ENCODE results near the gene FXYD2. TPM values are rescaled to one million over a fixed set of nuclear protein-coding genes. Genes with fewer than 3 reads are reported as not detected.

The FXYD2 gene
- polyA plus RNA-seq, 1 experiment: not detected

- CTCF ChIA-PET: interaction anchor here (2.6 to 3.1 kb wide), 2 partner anchors 9 to 94 kb away, joined by 11 to 18 read pairs; no protein-coding TSS in a partner anchor
- TF ChIP-seq CTCF (IDR thresholded peaks at IDR 0.05; ENCODE audit: low read depth, low read length): no peak
- POLR2A ChIA-PET: no interaction called here
- no peak overlapping the region for H3K27ac ChIP-seq (ENCODE audit: low read depth, low read length)
- no peak overlapping the region for H3K4me3 ChIP-seq (ENCODE audit: low read depth, low read length)
- H3K9me3 ChIP-seq (ENCODE audit: control insufficient read depth, insufficient read depth, low read length): no peaks in the 10 kb centered on the region
- H3K27me3 ChIP-seq (ENCODE audit: control insufficient read depth, insufficient read depth, low read length): peaks cover 10% of the 10 kb centered on the region
- no peak for DNase-seq (ENCODE audit: low read depth, low spot score)
These were observed 27.8 kb upstream of the FXYD2 start for GRCh38 chr11:117852309-117852708.

GRCh38 chr11:117851852-117852251, 27.3 kb upstream of the FXYD2 start:
- no peak overlapping the region for H3K4me3 ChIP-seq (ENCODE audit: low read depth, low read length)
- POLR2A ChIA-PET: no interaction called here
- H3K27me3 ChIP-seq (ENCODE audit: control insufficient read depth, insufficient read depth, low read length): peaks cover 10% of the 10 kb centered on the region
- H3K27ac ChIP-seq (ENCODE audit: low read depth, low read length): no peak overlapping the region
- DNase-seq (ENCODE audit: low read depth, low spot score): no peak
- CTCF ChIA-PET: interaction anchor here (0.6 to 3.1 kb wide), 4 partner anchors 8 to 95 kb away, joined by 3 to 18 read pairs (median 8); no protein-coding TSS in a partner anchor
- no peak for TF ChIP-seq CTCF (IDR thresholded peaks at IDR 0.05; ENCODE audit: low read depth, low read length)
- no peaks in the 10 kb centered on the region for H3K9me3 ChIP-seq (ENCODE audit: control insufficient read depth, insufficient read depth, low read length)

GRCh38 chr11:117851106-117851505, 26.6 kb upstream of the FXYD2 start:
- Histone ChIP-seq H3K9me3 (ENCODE audit: control insufficient read depth, insufficient read depth, low read length) (no peaks in the 10 kb centered on the region), H3K4me3 (ENCODE audit: low read depth, low read length) (no peak overlapping the region), H3K27me3 (ENCODE audit: control insufficient read depth, insufficient read depth, low read length) (peaks cover 7% of the 10 kb centered on the region), H3K27ac (ENCODE audit: low read depth, low read length) (no peak overlapping the region)
- no peak for TF ChIP-seq CTCF (IDR thresholded peaks at IDR 0.05; ENCODE audit: low read depth, low read length)
- DNase-seq (ENCODE audit: low read depth, low spot score): no peak
- CTCF ChIA-PET: interaction anchor here (0.6 to 3.1 kb wide), 4 partner anchors 7 to 96 kb away, joined by 3 to 18 read pairs (median 8); no protein-coding TSS in a partner anchor
- POLR2A ChIA-PET: no interaction called here

GRCh38 chr11:117849781-117850414, 25.4 kb upstream of the FXYD2 start:
- no peak for DNase-seq (ENCODE audit: low read depth, low spot score)
- peaks cover 7% of the 10 kb centered on the region for H3K27me3 ChIP-seq (ENCODE audit: control insufficient read depth, insufficient read depth, low read length)
- ChIA-PET CTCF (interaction anchor here (1.8 to 3.1 kb wide), 2 partner anchors 97 kb away, joined by 18 read pairs; no protein-coding TSS in a partner anchor), POLR2A (no interaction called here)
- H3K27ac ChIP-seq (ENCODE audit: low read depth, low read length): no peak overlapping the region
- TF ChIP-seq CTCF (IDR thresholded peaks at IDR 0.05; ENCODE audit: low read depth, low read length): no peak
- no peaks in the 10 kb centered on the region for H3K9me3 ChIP-seq (ENCODE audit: control insufficient read depth, insufficient read depth, low read length)
- H3K4me3 ChIP-seq (ENCODE audit: low read depth, low read length): no peak overlapping the region

GRCh38 chr11:117843666-117844484, 19.3 kb upstream of the FXYD2 start:
- ChIA-PET POLR2A (no interaction called here), CTCF (interaction anchor here (0.6 to 8.9 kb wide), 34 partner anchors 9 to 400 kb away, joined by 3 to 256 read pairs (median 4); no protein-coding TSS in a partner anchor)
- no peak overlapping the region for H3K27ac ChIP-seq (ENCODE audit: low read depth, low read length)
- H3K27me3 ChIP-seq (ENCODE audit: control insufficient read depth, insufficient read depth, low read length): peaks cover 7% of the 10 kb centered on the region
- H3K9me3 ChIP-seq (ENCODE audit: control insufficient read depth, insufficient read depth, low read length): no peaks in the 10 kb centered on the region
- peak; percentile 20 for DNase-seq (ENCODE audit: low read depth, low spot score)
- no peak overlapping the region for H3K4me3 ChIP-seq (ENCODE audit: low read depth, low read length)
- TF ChIP-seq CTCF (IDR thresholded peaks at IDR 0.05; ENCODE audit: low read depth, low read length): peak; percentile 98

All from AG04450 (cell line).